Right hindlimb (tissue), 1 donor: ENCODE measurements around the gene SPATC1L.

Experiments used
- DNase-seq: peaks from one replicate; pipeline ENCODE4 v3.0.0-alpha.2; 2018

The SPATC1L gene

GRCh38 chr21:46117586-46118315 is 66.5 kb downstream of the SPATC1L start:
- peak; percentile 25 for DNase-seq

- peak; percentile 39 for DNase-seq
Measured at GRCh38 chr21:46116776-46117585, 67.3 kb downstream of the SPATC1L start.

GRCh38 chr21:46116189-46116775 is 68.0 kb downstream of the SPATC1L start:
- DNase-seq: peak; percentile 17

GRCh38 chr21:46115441-46116188 is 68.6 kb downstream of the SPATC1L start:
- no peak for DNase-seq

- peak; percentile 24 for DNase-seq
Measured at GRCh38 chr21:46114963-46115362, 69.3 kb downstream of the SPATC1L start.

- no peak for DNase-seq
Measured at GRCh38 chr21:46113497-46114176, 70.6 kb downstream of the SPATC1L start.

GRCh38 chr21:46112725-46113215 is 71.5 kb downstream of the SPATC1L start:
- DNase-seq: no peak

- DNase-seq: peak; percentile 21
Measured at GRCh38 chr21:46111857-46112724, 72.2 kb downstream of the SPATC1L start.

- peak; percentile 19 for DNase-seq
Measured at GRCh38 chr21:46111193-46111571, 73.1 kb downstream of the SPATC1L start.
